22Rv1 (cell line): ENCODE measurements around the gene ARHGAP26.

Experiments used
- H3K27ac ChIP-seq: fragments of 450-650 bp; 2 replicates; pipeline ENCODE4 v1.5.1; 2017
- CTCF ChIP-seq: fragments of 450-650 bp; IDR thresholded peaks from 2 replicates; pipeline ENCODE4 v1.5.1; 2017; ENCODE audit warnings: mild to moderate bottlenecking
- ZFX ChIP-seq: fragments of 450-650 bp; IDR thresholded peaks from 2 replicates; pipeline ENCODE4 v1.6.1; 2017; ENCODE audit warnings: antibody characterized with exemption, borderline replicate concordance

ARHGAP26 gene

DNA sequence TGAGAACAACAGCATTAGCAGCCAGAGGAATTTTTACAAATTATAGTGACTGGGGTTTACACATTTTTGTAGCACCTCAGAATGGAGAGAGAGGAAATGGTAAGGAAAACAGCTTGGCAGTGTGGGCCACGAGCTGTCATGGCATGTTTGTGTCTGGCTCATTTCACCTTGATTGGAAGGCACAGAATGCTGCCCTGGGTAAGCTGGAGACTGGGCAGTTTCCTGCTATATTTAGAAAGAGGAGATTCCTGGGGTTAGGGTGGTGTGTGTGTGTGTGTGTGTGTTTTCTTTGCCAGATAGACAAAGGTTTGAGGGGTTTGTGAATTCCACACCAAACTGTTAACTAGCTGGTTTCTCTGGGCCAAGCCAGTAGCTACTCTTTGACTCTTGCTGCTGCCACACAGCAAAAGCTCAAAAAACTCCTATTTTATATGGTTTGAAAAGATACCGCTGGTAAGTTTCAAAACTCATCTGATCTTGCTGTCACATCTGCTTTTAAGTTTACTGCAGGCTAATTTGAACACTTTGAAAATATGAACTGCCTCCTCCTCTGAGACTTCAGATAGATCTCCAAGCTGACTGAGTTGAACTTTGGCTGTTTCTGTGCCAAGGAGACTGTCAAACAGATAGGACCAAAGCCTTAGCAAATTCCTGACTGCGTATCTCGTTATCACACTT, 9.1 kb downstream of the ARHGAP26 start:
- no peak for TF ChIP-seq CTCF
- TF ChIP-seq ZFX = no peak
- no peak overlapping the region for H3K27ac ChIP-seq

- TF ChIP-seq CTCF (no peak), ZFX (no peak)
- no peak overlapping the region for H3K27ac ChIP-seq
Observed at GRCh38 chr5:142780871-142781270, 10.7 kb downstream of the ARHGAP26 start.

DNA sequence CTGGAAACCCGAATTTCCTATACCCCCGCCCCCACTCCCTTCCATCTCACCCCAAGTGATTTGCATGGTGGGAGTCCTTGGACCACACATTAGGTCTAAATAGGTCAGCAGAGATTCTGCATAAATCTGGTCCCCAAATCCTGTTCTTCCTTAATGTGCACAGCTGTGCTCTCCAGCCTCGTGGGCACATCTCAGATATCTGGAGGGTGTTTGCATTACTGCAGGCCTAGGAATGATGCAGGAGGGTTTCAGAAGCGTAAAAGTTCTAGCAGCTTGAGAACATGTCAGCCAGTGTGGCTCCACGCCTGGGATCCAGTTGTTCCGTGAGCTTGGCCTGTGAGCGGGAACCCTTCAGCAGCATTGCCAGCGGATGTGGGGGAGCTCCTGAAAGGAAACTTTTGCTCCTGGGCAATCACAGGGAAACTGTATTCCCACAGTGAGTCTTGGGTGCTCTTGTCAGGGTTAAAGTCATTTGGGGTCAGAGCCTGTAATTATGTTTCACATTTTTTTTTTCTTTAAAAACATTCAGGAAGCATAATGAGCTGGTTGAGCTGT, 12.9 kb downstream of the ARHGAP26 start:
- H3K27ac ChIP-seq = no peak overlapping the region
- TF ChIP-seq CTCF (no peak), ZFX (no peak)

DNA sequence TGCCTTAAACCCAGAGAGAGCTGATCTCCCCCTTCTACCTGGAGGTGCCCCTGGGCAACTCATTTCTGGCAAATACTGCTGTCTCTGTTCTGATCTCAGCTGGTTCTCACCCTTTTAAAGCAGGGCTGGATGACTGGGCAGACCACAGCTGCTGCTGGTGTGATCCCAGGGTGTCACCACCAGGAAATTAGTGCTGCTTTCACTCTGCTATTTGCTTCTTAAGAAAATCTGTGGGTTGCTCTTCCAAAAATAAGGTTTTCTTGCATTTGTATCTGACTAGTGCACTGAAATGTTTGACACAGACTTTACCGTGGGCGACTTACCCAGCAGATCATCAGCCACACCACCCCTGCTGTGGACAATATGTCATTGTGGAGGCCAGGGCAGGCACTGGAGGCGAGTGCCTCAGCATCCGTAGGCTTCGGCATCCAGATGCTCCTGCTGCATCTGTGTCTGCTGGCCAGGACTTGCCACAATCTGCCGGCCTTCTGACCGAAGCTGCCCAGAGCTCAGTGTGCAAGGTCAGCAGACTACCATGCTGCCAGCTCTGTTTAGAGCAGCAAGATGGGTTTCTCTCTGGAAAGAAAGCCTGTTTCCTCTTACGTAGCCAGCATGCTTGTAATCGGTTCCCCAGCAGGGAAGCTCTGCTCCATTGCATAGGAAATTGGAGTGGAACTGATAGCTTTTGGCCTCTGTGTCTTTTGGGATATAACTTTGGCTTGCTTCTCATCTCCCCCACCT, 13.6 kb downstream of the ARHGAP26 start:
- H3K27ac ChIP-seq = no peak overlapping the region
- no peak for TF ChIP-seq ZFX
- TF ChIP-seq CTCF = no peak

GRCh38 chr5:142784401-142784955, 14.3 kb downstream of the ARHGAP26 start:
- H3K27ac ChIP-seq = no peak overlapping the region
- TF ChIP-seq ZFX = no peak
- TF ChIP-seq CTCF = no peak

GRCh38 chr5:142785206-142785605, 15.0 kb downstream of the ARHGAP26 start:
- no peak overlapping the region for H3K27ac ChIP-seq
- TF ChIP-seq ZFX (no peak), CTCF (no peak)

GRCh38 chr5:142789206-142789605, 19.0 kb downstream of the ARHGAP26 start:
- H3K27ac ChIP-seq = no peak overlapping the region
- TF ChIP-seq CTCF = no peak
- TF ChIP-seq ZFX = no peak
